D721Med (cell line): ENCODE results near the gene CALCB.
"Not testable (repeated sequence)": the region's sequence is repeated elsewhere in the genome, so short reads cannot be mapped to it uniquely, and the experiment has no call there.

Source experiments
- DNase-seq: peaks from one replicate; pipeline ENCODE4 v3.0.0; 2011; ENCODE audit warnings: low spot score; ENCODE audit not compliant: insufficient read length
- FAIRE-seq: peaks from 2 replicates; lab custom pipeline; 2011; peaks lifted over from hg19 to GRCh38; lab: Jason Lieb, UNC
- TF ChIP-seq, protein P1 (sequence below): IDR thresholded peaks from 2 replicates; pipeline ENCODE4 v1.5.1; 2012; ENCODE audit warnings: mild to moderate bottlenecking, control low read depth; ENCODE audit not compliant: insufficient read depth; ENCODE audit errors: missing control alignments

CALCB gene, protein sequence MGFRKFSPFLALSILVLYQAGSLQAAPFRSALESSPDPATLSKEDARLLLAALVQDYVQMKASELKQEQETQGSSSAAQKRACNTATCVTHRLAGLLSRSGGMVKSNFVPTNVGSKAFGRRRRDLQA

DNA sequence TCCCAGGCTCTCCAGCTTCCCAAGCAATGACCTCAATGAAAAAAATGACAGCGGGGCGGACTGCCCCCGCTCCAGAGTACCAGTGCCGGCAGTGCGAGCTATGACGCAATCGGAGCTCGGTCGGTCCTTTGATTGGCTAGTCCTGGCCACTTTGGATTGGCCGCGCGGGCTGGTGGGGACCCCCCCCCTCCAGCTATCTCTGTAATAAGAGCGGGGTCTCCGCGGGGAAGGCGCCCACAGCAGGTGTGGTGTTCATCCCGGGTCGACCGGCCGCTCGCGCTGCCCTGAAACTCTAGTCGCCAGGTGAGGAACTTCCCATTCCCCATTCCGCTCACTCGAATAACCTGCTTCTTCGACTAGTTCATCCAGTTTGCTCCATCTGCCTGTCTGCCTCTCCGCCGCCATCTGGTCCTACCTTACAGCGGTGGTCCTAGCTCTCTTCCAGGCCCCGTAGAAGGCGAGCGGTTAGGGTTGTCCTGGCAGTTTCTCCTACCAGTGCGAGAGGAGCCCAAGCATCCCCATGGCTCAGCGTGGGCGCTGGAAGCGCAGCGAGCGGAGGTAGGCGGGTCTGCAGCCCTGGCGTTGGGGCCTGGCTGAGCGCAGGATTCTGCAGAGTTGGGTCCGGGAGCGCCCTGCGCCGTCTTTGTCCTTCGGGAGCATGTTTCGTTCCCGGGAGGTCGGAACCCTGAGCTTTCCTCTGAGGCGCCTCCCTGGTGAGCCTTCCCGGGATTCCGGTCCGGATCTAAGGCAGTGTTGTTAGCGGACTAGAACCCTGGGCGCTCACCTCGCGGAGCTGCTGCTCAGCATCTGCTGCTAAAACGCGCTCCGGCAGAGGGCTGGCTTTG lies at the start of gene CALCB:
TSS of gene CALCB (plus strand) at position 233 of the 845 bp plus-strand sequence. CDS start 1,126 bp downstream, outside the sequence.
- TF ChIP-seq, protein P1, sequence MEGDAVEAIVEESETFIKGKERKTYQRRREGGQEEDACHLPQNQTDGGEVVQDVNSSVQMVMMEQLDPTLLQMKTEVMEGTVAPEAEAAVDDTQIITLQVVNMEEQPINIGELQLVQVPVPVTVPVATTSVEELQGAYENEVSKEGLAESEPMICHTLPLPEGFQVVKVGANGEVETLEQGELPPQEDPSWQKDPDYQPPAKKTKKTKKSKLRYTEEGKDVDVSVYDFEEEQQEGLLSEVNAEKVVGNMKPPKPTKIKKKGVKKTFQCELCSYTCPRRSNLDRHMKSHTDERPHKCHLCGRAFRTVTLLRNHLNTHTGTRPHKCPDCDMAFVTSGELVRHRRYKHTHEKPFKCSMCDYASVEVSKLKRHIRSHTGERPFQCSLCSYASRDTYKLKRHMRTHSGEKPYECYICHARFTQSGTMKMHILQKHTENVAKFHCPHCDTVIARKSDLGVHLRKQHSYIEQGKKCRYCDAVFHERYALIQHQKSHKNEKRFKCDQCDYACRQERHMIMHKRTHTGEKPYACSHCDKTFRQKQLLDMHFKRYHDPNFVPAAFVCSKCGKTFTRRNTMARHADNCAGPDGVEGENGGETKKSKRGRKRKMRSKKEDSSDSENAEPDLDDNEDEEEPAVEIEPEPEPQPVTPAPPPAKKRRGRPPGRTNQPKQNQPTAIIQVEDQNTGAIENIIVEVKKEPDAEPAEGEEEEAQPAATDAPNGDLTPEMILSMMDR: no peak
- FAIRE-seq: no peak
- no peak for DNase-seq

DNA sequence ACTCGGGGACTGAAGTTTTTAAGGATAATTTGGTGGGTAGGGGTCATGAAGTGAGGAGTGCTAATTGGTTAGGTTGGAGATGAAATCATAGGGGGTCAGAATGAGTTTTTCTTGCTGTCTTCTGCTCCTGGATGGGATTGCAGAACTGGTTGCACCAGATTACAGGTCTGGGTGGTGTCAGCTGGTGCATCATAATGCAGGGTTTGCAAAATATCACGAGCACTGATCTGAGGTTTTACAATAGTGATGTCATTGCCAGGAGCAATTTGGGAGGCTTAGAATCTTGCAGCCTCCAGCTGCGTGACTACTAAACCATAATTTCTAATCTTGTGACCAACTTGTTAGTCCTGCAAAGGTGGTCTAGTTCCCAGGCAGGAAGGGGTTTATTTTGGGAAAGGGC lies 46.4 kb upstream of the CALCB start:
- TF ChIP-seq, protein P1: no peak
- DNase-seq (no peak), FAIRE-seq (no peak)

DNA sequence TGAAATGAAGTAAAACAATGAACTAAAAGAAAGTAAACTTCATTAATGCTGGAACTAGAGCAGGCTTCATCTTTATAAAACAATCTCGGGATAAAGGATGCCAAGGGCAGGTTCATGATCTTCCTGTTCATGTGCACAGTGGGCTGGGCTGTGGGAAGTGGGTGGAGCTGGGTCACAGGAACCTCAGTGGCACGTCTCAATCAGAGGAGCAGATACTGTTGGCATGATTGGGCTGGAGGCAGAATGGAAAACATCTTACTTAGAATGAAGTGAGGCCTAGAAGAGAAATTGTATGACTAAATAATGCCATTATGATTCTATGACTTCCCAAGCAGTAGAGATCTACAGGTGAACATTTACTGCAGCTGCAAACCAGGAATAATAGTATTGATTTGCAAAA lies 45.4 kb upstream of the CALCB start:
- no peak for FAIRE-seq
- TF ChIP-seq, protein P1: no peak
- DNase-seq: no peak

DNA sequence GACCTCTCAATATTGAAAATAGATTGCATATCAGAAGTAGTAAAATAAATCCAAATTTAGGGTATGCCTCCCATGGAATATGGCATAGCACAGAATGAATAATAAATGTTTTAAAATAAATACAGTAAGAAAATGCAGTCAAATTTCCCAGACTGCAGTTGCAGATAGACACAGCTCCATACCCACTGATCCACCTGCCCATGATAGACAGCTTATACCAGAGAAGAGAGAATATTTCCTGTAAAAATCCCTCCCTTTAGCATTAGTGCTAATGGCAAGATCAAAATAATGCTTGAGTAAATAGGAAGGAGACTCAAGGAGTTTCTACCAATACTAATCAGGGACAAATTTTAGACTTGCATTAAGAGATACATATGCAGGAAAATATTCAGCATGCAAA lies 45.0 kb upstream of the CALCB start:
- FAIRE-seq (no peak), DNase-seq (no peak)
- TF ChIP-seq, protein P1: no peak

DNA sequence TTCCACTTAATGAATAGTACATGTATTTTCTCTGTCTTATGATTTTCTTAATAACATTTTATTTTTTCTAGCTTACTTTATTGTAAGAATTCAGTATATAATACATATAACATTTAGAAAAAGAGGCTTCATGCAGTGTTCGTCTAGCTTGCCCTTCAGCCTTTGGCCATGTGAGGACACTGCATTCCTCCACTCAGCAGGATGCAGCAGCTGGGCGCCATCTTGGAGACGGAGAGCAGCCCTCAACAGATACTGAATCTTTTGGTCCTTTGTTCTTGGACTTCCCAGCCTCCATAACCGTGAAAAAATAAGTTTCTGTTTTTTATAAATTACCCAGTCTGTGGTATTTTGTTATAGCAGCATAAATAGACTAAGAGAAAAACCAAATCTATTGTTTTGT lies 41.4 kb upstream of the CALCB start:
- not testable (repeated sequence) for FAIRE-seq, DNase-seq

DNA sequence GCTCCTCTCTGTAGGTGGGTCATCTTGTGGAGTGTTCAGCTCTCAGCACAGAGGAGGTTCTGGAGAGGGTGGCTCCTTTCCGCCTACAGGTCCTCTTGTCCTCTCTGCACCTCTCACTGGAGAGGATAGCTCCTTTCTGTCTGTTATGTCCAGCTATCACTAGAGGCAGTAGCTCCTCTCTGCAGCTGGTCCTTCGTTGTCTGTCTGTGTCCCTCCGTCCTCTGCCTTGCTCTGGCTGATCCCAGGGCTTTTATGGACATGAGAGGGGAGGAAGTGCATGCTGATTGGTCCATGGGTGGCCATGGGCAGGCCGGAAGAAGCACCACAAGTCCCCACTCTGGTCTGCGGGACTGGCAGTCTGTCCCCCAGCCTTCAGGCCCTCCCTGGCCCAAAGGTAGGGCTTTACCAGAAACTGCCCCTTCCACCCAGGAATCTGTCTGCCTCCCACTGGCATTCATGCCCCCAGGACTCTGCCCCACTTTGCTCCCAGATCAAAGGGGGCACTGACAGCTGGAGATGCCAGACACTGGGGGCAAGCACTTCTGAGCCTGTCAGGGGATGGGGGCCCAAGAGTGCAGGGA lies 38.6 kb upstream of the CALCB start:
- DNase-seq (no peak), FAIRE-seq (no peak)
- TF ChIP-seq, protein P1: no peak

DNA sequence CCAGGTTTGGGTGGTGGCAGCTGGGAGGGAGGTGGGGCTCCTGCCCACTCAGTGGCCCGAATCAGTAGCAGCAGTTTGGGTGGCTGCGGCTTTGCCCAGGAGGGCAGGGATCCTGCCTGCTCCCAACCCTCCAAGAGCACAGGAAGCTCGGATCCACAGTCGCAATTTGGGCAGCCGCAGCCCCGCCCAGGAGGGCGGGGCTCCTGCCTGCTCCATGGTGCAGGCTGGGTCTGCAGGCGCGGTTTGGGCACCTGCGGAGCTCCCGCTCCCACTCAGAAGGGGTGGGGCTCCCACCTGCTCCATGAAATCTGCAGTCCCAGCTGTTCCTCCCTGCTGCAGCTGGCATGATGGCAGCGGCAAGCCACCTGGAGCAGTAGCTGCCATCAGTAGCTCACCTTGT lies 38.1 kb upstream of the CALCB start:
- FAIRE-seq: no peak
- TF ChIP-seq, protein P1: no peak
- no peak for DNase-seq
